HG02973 (cell line): ENCODE data around the gene FAM107A.

ENCODE experiments used
- ATAC-seq: cut with Tn5 transposase; IDR thresholded peaks from one replicate; pipeline ENCODE4 v1.9.1; 2021; ENCODE audit warnings: moderate library complexity; ENCODE audit not compliant: unreplicated experiment

FAM107A gene

DNA sequence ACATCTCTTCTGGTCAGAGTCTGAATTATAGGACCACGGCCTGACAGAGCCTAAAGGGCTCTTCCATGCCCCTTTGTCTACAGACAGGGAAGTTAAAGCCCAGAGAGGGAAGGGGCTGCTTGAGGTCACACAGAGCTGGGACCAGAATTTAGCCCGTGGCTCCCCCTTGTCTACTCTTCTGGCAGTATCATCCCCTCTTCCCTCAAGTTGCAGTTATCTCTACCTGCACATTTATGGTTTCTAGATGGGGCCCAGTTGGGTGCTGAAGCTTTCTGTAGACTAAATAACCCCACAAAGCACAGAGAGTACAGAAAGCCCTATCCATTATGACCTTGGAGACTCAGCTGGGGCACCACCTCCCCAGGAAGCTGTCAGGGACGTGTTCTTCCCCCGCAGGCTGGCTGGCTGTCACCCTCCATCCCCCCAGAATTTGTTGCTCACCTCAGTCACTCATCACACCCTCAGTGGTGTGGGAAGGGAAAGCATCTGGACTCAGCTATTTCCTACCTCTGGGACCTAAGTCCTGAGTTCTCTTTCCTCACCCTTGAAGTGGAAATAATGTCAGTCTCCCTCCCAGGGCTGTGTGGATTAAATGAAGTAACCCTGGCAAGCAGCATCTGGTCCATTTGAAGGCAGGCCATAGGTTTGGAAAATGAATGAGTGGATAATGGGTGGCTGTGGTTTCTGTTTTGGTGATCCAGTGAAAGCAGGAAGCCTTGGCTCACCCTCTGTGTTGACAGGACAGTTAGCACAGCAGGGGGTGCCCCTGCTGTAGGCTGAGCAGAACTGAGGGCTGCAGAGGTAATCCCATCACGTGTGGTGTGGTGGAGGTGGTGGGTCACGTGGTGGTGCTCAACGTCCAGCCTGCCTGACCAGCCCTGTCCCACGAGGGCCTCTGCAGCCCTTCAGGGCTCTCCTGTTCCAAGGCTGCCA is 56.5 kb downstream of the FAM107A start:
- no peak for ATAC-seq

DNA sequence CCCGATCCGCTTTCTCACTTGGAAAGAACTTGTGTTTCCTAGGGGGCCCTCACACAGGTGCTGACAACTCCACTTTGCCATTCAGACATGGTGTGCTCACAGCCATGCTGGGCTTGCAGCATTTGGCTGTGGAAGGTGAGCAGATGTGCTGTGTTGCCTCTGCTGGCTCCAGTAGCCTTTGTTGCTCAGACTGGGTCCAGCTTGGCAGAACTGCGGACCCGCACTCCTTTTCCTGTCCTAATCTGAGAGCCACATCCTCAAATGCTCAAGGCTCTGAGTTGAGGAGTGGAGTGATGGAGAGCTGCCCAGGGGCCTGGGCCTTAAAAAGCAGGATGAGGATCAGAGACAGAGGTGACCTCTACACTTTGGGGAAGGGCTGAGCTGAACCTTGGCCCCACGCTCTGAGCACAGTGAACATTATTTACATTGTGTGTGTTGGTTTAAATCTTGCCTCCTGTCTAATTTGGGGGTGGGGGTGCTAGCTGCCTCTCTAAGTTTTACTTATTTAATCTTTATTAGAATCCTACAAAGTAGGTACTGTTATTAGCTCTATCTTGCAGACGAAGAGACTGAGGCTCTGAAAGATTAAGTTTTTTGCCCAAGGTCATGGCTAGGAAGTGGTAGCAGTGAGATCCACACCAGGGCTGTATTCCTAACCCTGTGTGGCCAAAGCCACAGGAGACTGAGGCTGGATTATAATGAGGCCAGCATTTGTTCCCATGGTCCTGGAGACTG is 57.4 kb downstream of the FAM107A start:
- ATAC-seq: no peak

DNA sequence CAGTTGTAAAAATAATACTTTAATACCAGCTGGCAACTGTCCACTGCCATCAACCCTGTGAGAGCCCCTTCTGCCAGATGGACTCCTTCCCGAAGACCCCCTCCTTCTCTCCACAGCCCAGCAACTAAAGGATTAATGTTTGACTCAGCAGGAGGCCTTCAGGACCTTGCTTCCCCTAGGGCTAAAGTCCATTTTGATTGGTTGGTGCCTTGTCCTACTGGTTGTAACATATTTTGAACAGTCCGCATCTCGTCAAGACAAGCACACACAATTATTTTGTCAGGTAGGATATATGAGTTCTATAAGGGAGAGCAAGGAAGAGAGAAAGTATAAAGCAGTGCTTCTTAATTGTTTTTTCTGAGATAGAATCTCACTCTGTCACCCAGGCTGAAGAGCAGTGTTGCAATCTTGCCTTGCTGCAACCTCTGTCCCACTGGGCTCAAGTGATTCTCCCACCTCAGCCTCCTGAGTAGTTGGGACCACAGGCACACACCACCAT is 58.9 kb downstream of the FAM107A start:
- no peak for ATAC-seq

DNA sequence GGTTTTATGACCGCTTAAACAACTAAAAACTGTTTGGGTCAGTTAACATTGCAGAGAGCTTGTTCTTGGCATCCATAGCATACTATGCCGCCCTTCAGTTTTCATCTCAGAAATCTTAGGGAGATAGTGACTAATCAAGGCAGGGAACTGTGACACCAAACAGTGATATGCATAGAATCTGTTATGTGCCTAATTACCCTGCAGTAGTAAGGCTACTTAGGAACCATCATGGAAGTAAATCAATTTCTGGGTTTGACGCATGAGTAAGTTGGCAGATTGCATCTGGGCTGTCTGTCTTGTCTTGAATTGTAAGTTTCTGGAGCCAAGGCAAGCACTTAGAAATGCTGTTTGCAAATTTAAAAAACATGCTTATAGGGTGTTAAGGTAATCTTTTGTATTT is 62.8 kb downstream of the FAM107A start:
- no peak for ATAC-seq
